A673 (cell line): ENCODE measurements around the gene KCNIP2. TPM values are rescaled to one million over a fixed set of nuclear protein-coding genes. Genes with fewer than 3 reads are reported as not detected.

Source experiments
- Bru-seq: library from RNA; stranded (reverse); fragments of 400-500 nt; gene quantifications from one replicate; lab custom pipeline; 2021; lab: Mats Ljungman, UMichigan
- BruChase-seq, 2 experiments: library from RNA; stranded (reverse); fragments of 400-500 nt; gene quantifications; one replicate each; lab custom pipeline; 2021; lab: Mats Ljungman, UMichigan
- BruUV-seq: library from RNA; stranded (reverse); fragments of 400-500 nt; replicated peaks from 2 replicates; lab custom pipeline; 2021; lab: Mats Ljungman, UMichigan
- CTCF ChIA-PET: fragments of 300-600 bp; sonication (Branson Sonifier 250); formaldehyde crosslinking; loops from one replicate; lab custom pipeline; 2022; ENCODE audit warnings: antibody characterized with exemption; lab: Charles Lee
- POLR2A ChIA-PET: fragments of 300-600 bp; sonication (Branson Sonifier 250); formaldehyde crosslinking; loops from one replicate; lab custom pipeline; 2022; ENCODE audit warnings: antibody characterized with exemption; ENCODE audit not compliant: low non-redundant PET; lab: Charles Lee
- DNase-seq: peaks from one replicate; pipeline ENCODE4 v3.0.0-alpha.2; 2015; ENCODE audit warnings: low spot score
- H3K27ac ChIP-seq: fragments of 200-600 bp; sonication (generic); 2 replicates; pipeline ENCODE4 v1.5.1; 2016; ENCODE audit warnings: mixed run types, low read depth, mild to moderate bottlenecking, mixed read lengths, antibody characterized with exemption, low read length; ENCODE audit not compliant: poor library complexity, severe bottlenecking
- H3K27me3 ChIP-seq: fragments of 200-600 bp; sonication (generic); replicated peaks from 2 replicates; pipeline ENCODE4 v1.6.1; 2017; ENCODE audit warnings: mixed run types, low read depth, mild to moderate bottlenecking, mixed read lengths, antibody characterized with exemption, low read length; ENCODE audit not compliant: insufficient read depth, poor library complexity
- H3K36me3 ChIP-seq: fragments of 200-600 bp; sonication (generic); 2 replicates; pipeline ENCODE4 v1.6.1; 2016; ENCODE audit warnings: mixed run types, mild to moderate bottlenecking, mixed read lengths, antibody characterized with exemption, low read length; ENCODE audit not compliant: insufficient read depth, poor library complexity, severe bottlenecking
- H3K4me1 ChIP-seq: fragments of 200-600 bp; sonication (generic); 2 replicates; pipeline ENCODE4 v1.6.1; 2017; ENCODE audit warnings: mixed run types, mild to moderate bottlenecking, mixed read lengths, antibody characterized with exemption, low read length; ENCODE audit not compliant: insufficient read depth, poor library complexity, severe bottlenecking
- H3K4me3 ChIP-seq: fragments of 200-600 bp; sonication (generic); 2 replicates; pipeline ENCODE4 v1.5.1; 2016; ENCODE audit warnings: low read depth, mixed run types, mild to moderate bottlenecking, mixed read lengths, low read length; ENCODE audit not compliant: poor library complexity, severe bottlenecking
- H3K9me3 ChIP-seq: fragments of 200-600 bp; sonication (generic); 2 replicates; pipeline ENCODE4 v1.6.1; 2016; ENCODE audit warnings: mixed run types, low read depth, mild to moderate bottlenecking, mixed read lengths, antibody characterized with exemption, low read length; ENCODE audit not compliant: poor library complexity, severe bottlenecking
- CTCF ChIP-seq: fragments of 300-800, 200-600 bp; sonication (generic); conservative IDR thresholded peaks from 2 replicates; pipeline ENCODE4 v1.5.1; 2017; ENCODE audit warnings: low read depth, mild to moderate bottlenecking, antibody characterized with exemption, low read length, moderate library complexity, mixed read lengths
- EZH2 ChIP-seq: fragments of 200-600 bp; sonication (generic); IDR thresholded peaks from 2 replicates; pipeline ENCODE4 v1.6.1; 2017; ENCODE audit warnings: borderline replicate concordance, low read depth, mild to moderate bottlenecking, mixed read lengths, antibody characterized with exemption, low read length; ENCODE audit not compliant: poor library complexity, severe bottlenecking
- intact Hi-C: fragments of 100-400 bp; cut with micrococcal nuclease; formaldehyde crosslinking; loops from one replicate; pipeline ENCODE4 v1.10.0; 2022; ENCODE audit not compliant: unreplicated experiment
- long read RNA-seq: library from polyadenylated mRNA; stranded (forward); transcript quantifications from one replicate; pipeline ENCODE4 v2.0.0, GENCODE V29; 2022
- total RNA-seq: library from RNA; stranded (reverse); gene quantifications from 2 replicates; pipeline ENCODE4 v1.2.3, GENCODE V29; 2021

KCNIP2 gene
- 0.86 and 2.8 TPM in 2 replicates for total RNA-seq
- Bru-seq, nascent RNA, result percentile 48 among the genes with signal in this experiment
- BruChase-seq, experiment 1, labeled RNA remaining after a 2-hour chase, result percentile 60 among the genes with signal in this experiment
- BruChase-seq, experiment 2, labeled RNA remaining after a 6-hour chase, result percentile 76 among the genes with signal in this experiment
- long read RNA-seq, partial matches to known transcripts, result 1 of 1 reads
- long read RNA-seq, other reads (novel, unspliced or antisense), result 0 of 1 reads

DNA sequence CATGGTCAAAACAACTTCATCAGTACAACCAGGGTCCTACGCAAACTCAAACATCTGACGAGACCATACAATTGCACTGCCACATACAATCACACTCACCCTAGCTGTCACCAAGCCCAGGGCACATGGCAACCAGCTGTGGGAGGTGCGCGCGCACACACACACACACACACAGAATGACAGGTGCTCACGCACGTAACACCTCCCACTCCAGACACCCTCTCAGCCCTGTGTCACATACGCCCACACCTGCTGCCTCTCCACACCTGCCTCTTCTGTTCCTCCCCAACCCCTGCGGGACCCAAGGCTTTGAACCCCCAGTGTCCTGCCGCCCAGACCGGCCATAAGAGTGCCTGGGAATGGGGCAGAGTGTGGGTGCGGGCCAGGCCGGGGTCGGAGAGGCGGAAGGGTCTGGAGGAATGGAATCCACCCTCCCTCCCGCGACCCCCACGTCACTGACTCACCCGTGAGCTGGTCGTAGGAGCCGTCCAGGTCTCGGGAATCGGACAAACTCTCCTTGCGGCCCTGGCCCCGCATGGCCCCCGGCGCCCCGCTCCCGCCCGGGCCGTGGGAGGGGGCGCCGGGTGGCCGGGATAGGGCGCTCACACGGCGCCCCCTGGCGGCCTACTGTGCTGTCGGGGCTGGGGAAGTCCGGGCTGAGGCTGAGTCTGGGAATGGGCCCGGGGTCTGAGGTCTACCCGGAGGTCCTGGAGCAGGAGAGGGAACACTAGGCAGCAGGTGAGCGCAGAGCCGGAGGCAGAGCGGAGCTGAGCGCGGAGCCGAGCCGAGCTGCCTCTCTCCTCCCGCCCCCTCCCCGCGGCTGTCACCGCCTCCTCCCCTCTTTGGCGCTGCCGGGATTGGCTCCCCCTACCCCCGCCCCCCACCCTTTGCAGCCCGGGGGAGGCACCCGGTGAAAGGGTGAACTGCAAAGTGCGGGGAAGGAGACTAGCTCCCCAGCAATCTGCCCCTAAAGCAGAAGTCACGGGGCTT, at the start of gene KCNIP2:
Gene KCNIP2, minus strand, starts transcription at position 769 of the 990 bp plus-strand sequence. Its CDS starts 232 bp downstream, at position 537.
- no peaks in the 10 kb centered on the region for H3K36me3 ChIP-seq
- H3K9me3 ChIP-seq, result no peaks in the 10 kb centered on the region
- CTCF ChIA-PET, result interaction anchor here (0.6 to 1.3 kb wide), 6 partner anchors 44 to 540 kb away, joined by 4 to 10 read pairs (median 6); no protein-coding TSS in a partner anchor
- no peaks in the 10 kb centered on the region for H3K27me3 ChIP-seq
- peak; percentile 66 for DNase-seq
- H3K4me3 ChIP-seq, result peak within 1 kb of the TSS; percentile 44
- no TSS peak for BruUV-seq
- peaks cover 9% of the 10 kb centered on the region for H3K4me1 ChIP-seq
- no peak within 1 kb of the TSS for H3K27ac ChIP-seq
- POLR2A ChIA-PET, result interaction anchor here (0.6 kb wide), 1 partner anchor 34 kb away, joined by 3 read pairs; no protein-coding TSS in a partner anchor
- TF ChIP-seq CTCF (peak; percentile 68), EZH2 (no peak)
- intact Hi-C loops, result no loop called here

GRCh38 chr10:101892782-101893391, 49.3 kb upstream of the KCNIP2 start:
- Histone ChIP-seq H3K4me3 (no peak overlapping the region), H3K4me1 (no peaks in the 10 kb centered on the region), H3K27me3 (no peaks in the 10 kb centered on the region), H3K36me3 (no peaks in the 10 kb centered on the region), H3K9me3 (no peaks in the 10 kb centered on the region), H3K27ac (no peak overlapping the region)
- no peak for TF ChIP-seq EZH2
- no peak for TF ChIP-seq CTCF
- CTCF ChIA-PET, result no interaction called here
- BruUV-seq, result no TSS peak
- intact Hi-C loops, result no loop called here
- DNase-seq, result no peak
- POLR2A ChIA-PET, result no interaction called here
